ENCODE results near the gene RNU1-1.
"Not testable (repeated sequence)": the region's sequence is repeated elsewhere in the genome, so short reads cannot be mapped to it uniquely, and the experiment has no call there.

The RNU1-1 gene

GRCh38 chr1:16521679-16522078 lies 7.6 kb upstream of the RNU1-1 start:
- DNase-seq (ENCODE audit: low read depth in 3 of 3) = not testable (repeated sequence)

GRCh38 chr1:16521288-16521583 lies 7.2 kb upstream of the RNU1-1 start:
- DNase-seq (ENCODE audit: low read depth in 3 of 3) = no peak

GRCh38 chr1:16520435-16521287 lies 6.6 kb upstream of the RNU1-1 start:
- DNase-seq (ENCODE audit: low read depth in 3 of 3) = not testable (repeated sequence)

GRCh38 chr1:16519255-16519951 lies 5.3 kb upstream of the RNU1-1 start:
- not testable (repeated sequence) for DNase-seq (ENCODE audit: low read depth in 3 of 3)

GRCh38 chr1:16518913-16519254 lies 4.8 kb upstream of the RNU1-1 start:
- DNase-seq (ENCODE audit: low read depth in 3 of 3) = not testable (repeated sequence)

- not testable (repeated sequence) for DNase-seq (ENCODE audit: low read depth in 3 of 3)
These were observed 2.8 kb upstream of the RNU1-1 start for GRCh38 chr1:16516694-16517410.

GRCh38 chr1:16513412-16514106 lies 526 bp downstream of the RNU1-1 start:
- peak; percentile 20 to 42 (median 29) for DNase-seq (ENCODE audit: low read depth in 3 of 3)

- DNase-seq (ENCODE audit: low read depth in 3 of 3) = not testable (repeated sequence)
These were observed 1.3 kb downstream of the RNU1-1 start for GRCh38 chr1:16512624-16513411.

- DNase-seq (ENCODE audit: low read depth in 3 of 3) = not testable (repeated sequence)
These were observed 2.2 kb downstream of the RNU1-1 start for GRCh38 chr1:16511926-16512325.

GRCh38 chr1:16508861-16509445 lies 5.1 kb downstream of the RNU1-1 start:
- DNase-seq (ENCODE audit: low read depth in 3 of 3) = not testable (repeated sequence)

- not testable (repeated sequence) for DNase-seq (ENCODE audit: low read depth in 3 of 3)
These were observed 7.5 kb downstream of the RNU1-1 start for GRCh38 chr1:16506364-16507136.

- not testable (repeated sequence) for DNase-seq (ENCODE audit: low read depth in 3 of 3)
These were observed 8.2 kb downstream of the RNU1-1 start for GRCh38 chr1:16505870-16506269.

- DNase-seq (ENCODE audit: low read depth in 3 of 3) = no peak
These were observed 10.6 kb downstream of the RNU1-1 start for GRCh38 chr1:16503494-16503893.

GRCh38 chr1:16501446-16501845 lies 12.6 kb downstream of the RNU1-1 start:
- not testable (repeated sequence) for DNase-seq (ENCODE audit: low read depth in 3 of 3)

GRCh38 chr1:16500975-16501374 lies 13.1 kb downstream of the RNU1-1 start:
- DNase-seq (ENCODE audit: low read depth in 3 of 3) = not testable (repeated sequence)

- DNase-seq (ENCODE audit: low read depth in 3 of 3) = not testable (repeated sequence)
These were observed 13.6 kb downstream of the RNU1-1 start for GRCh38 chr1:16500466-16500865.

GRCh38 chr1:16498573-16499413 lies 15.3 kb downstream of the RNU1-1 start:
- peak; percentile 70 to 73 (median 72) for DNase-seq (ENCODE audit: low read depth in 3 of 3)

GRCh38 chr1:16498047-16498446 lies 16.0 kb downstream of the RNU1-1 start:
- not testable (repeated sequence) for DNase-seq (ENCODE audit: low read depth in 3 of 3)

- not testable (repeated sequence) for DNase-seq (ENCODE audit: low read depth in 3 of 3)
These were observed 16.6 kb downstream of the RNU1-1 start for GRCh38 chr1:16497474-16497904.
